Heart right ventricle (tissue), 16 donors: ENCODE data around the gene SNURF. TPM values are rescaled to one million over a fixed set of nuclear protein-coding genes. Genes with fewer than 3 reads are reported as not detected.
"Not testable (repeated sequence)": the region's sequence is repeated elsewhere in the genome, so short reads cannot be mapped to it uniquely, and the experiment has no call there.

Experiments
- ATAC-seq, 8 donors: fragments of 200-7000 bp; cut with Tn5 transposase; one replicate each; pipeline ENCODE4 v1.9.1; 2020; ENCODE audit warnings: mild to moderate bottlenecking in 8 of 8, moderate library complexity in 8 of 8, moderate number of reproducible peaks in 1 of 8
- DNase-seq, 2 donors: peaks; one replicate each; pipeline ENCODE4 v3.0.0-alpha.2; 2020
- H3K27ac ChIP-seq, 10 donors: fragments of 200-600 bp; sonication (generic) in 2 of 10; one replicate each; pipeline versions ENCODE4 v1.5.0 to v1.8.0; 2020 to 2022; ENCODE audit warnings: mild to moderate bottlenecking in 3 of 10
- H3K27me3 ChIP-seq, 7 donors: fragments of 200-600 bp; one replicate each; pipeline ENCODE4 v1.8.0; 2021 to 2022; ENCODE audit warnings: mild to moderate bottlenecking in 2 of 7
- H3K36me3 ChIP-seq, 9 donors: fragments of 200-600 bp; sonication (generic) in 1 of 9; one replicate each; pipeline versions ENCODE4 v1.5.0 to v1.8.0; 2020 to 2022; ENCODE audit warnings: mild to moderate bottlenecking in 2 of 9
- H3K4me1 ChIP-seq, 9 donors: fragments of 200-600 bp; sonication (generic) in 1 of 9; one replicate each; pipeline versions ENCODE4 v1.5.0 to v1.8.0; 2020 to 2022; ENCODE audit warnings: mild to moderate bottlenecking in 4 of 9
- H3K4me3 ChIP-seq, 10 donors: fragments of 200-600 bp; sonication (generic) in 2 of 10; one replicate each; pipeline versions ENCODE4 v1.5.0 to v1.8.0; 2020 to 2022; ENCODE audit warnings: mild to moderate bottlenecking in 7 of 10, moderate library complexity in 2 of 10
- H3K9me3 ChIP-seq, 11 donors: fragments of 200-600 bp in 10 of 11; sonication (generic) in 2 of 11; one replicate each; pipeline versions ENCODE4 v1.5.0 to v1.8.0; 2013 to 2022; ENCODE audit warnings: mild to moderate bottlenecking in 2 of 11, control low read depth in 1 of 11, moderate library complexity in 1 of 11
- CTCF ChIP-seq, 9 donors: fragments of 200-600 bp; sonication (generic) in 2 of 9; IDR thresholded peaks; one replicate each; pipeline versions ENCODE4 v1.5.0 to v1.8.0; 2021 to 2022; ENCODE audit warnings: antibody characterized with exemption in 9 of 9, mild to moderate bottlenecking in 5 of 9, moderate library complexity in 1 of 9
- WGBS, 2 donors: extraction: QIAGEN DNeasy Blood & Tissue Kit; methylation state at CpG; one replicate each; pipeline ENCODE4 v1.1.7; 2013; ENCODE audit warnings: inconsistent platforms in 1 of 2; 5-methylcytosine and 5-hydroxymethylcytosine counted together
- intact Hi-C, 10 donors: fragments of 100-400 bp; cut with DNase I; formaldehyde crosslinking; loops; one replicate each; pipeline versions ENCODE4 v1.11.1 to v1.14.2; 2022
- long read RNA-seq, 3 donors: library from polyadenylated mRNA; unstranded; transcript quantifications; one replicate each; pipeline ENCODE4 v2.0.0, GENCODE V29; 2020 to 2021
- polyA plus RNA-seq, 2 donors: library from polyadenylated mRNA; stranded (reverse); fragments of 200-250 nt; gene quantifications; one replicate each; pipeline ENCODE4 v1.2.3, GENCODE V29; 2013
- total RNA-seq, 10 donors: library from RNA; stranded (reverse); fragmentation: NEBNext Ultra II Directional in 3 of 10; extraction: Animal tissue kit (Norgen Biotek cat#: 25700) in 3 of 10; gene quantifications; one replicate each; pipeline versions ENCODE4 v1.2.1 to v1.2.4, GENCODE V29; 2021 to 2023
- donor health status: Arrhythmogenic right ventricular cardiomyopathy.
- donor health status: ischemic (EF 13 %, LVEDD 7.1; RV severe dilation, severe dysfunction).
- donor health status: healthy with polysubstance abuse.
- donor health status: DM: no; HTN: yes; CAD: no.
- donor health status: DM: no; HTN: no; CAD: no.
- donor health status: ischemic (EF 25% LVEDD 6.9; RV normal size, moderate dysfunction).
- donor health status: ischemic (EF 25% LVEDD 5.7; RV mildly dilated, moderate dysfunction).
- donor health status: healthy.
- donor health status: DM: yes; HTN: yes; CAD: no.
- donor health status: Ischemic cardiomyopathy.
- donor health status: ischemic (EF 35%, LVEDD 5.7; RV mildly dilated, moderate dysfunction).
- donor health status: nonischemic (EF 11% LVEDD 7.7; RV severe dilation, severe dysfunction).
- donor health status: DM: yes; HTN: yes; CAD: no.
- donor health status: PGD.
- donor health status: ischemic (EF 29% LVEDD 5.4; RV normal size, mild dysfunction).
- donor health status: nonischemic (EF 23%, LVEDD 6.1; RV moderate dilation, normal function).

Gene SNURF
- total RNA-seq (10 to 100 TPM; 25.9 to 76.6 (median 50.7) TPM), polyA plus RNA-seq (10 to 100 TPM; 11.7 to 18.9 TPM)
- long read RNA-seq, donor 1, partial matches to known transcripts: 0 of 5 reads
- long read RNA-seq, donor 1, other reads (novel, unspliced or antisense): 0 of 5 reads
- long read RNA-seq, donor 2, partial matches to known transcripts: 0 of 3 reads
- long read RNA-seq, donor 2, other reads (novel, unspliced or antisense): 0 of 3 reads
- long read RNA-seq, donor 3: 0 reads

GRCh38 chr15:24954783-24955530 lies at the start of gene SNURF, which contains the start of gene SNRPN:
Gene SNURF (plus strand): TSS chr15:24954987. CDS start chr15:24955049, 62 bp downstream.
Gene SNRPN (plus strand): TSS chr15:24954987. CDS start chr15:24974454, 19,467 bp downstream.
- Histone ChIP-seq H3K9me3 (peaks cover 0 to 21% (median 0%) of the 10 kb centered on the region in 11 donors), H3K36me3 (no peaks in the 10 kb centered on the region), H3K27me3 (no peaks in the 10 kb centered on the region), H3K27ac (peak within 1 kb of the TSS; percentile 84 to 95 (median 90)), H3K4me3 (peak within 1 kb of the TSS; percentile 33 to 86 (median 71)), H3K4me1 (peaks cover 0 to 5% (median 0%) of the 10 kb centered on the region in 9 donors)
- DNase-seq: peak; percentile 76 to 84
- TF ChIP-seq CTCF (IDR thresholded peaks at IDR 0.05): no peak
- intact Hi-C loops: loop anchor here in 2 of 10 donors (5.0 to 10.0 kb wide), 2 partner anchors 482 to 1130 kb away; partner anchors contain the start of gene UBE3A (in 1 of the 2)
- 45 to 48% methylated on average over 47 of the region's 47 CpGs for WGBS, 2 donors
- ATAC-seq: peak; percentile 73 to 85 (median 80)

- no peaks in the 10 kb centered on the region for H3K36me3 ChIP-seq
- no peaks in the 10 kb centered on the region for H3K4me1 ChIP-seq
- no peak overlapping the region for H3K27ac ChIP-seq
- 78 to 84% methylated on average over 8 of the region's 8 CpGs for WGBS, 2 donors
- TF ChIP-seq CTCF (IDR thresholded peaks at IDR 0.05): no peak
- H3K4me3 ChIP-seq: no peak overlapping the region
- no peaks in the 10 kb centered on the region for H3K27me3 ChIP-seq
- intact Hi-C loops: loop anchor here in 1 of 10 donors (10.0 kb wide), 1 partner anchor 58 kb away; no protein-coding TSS in a partner anchor
- H3K9me3 ChIP-seq: peaks cover 0 to 55% (median 0%) of the 10 kb centered on the region in 11 donors
- DNase-seq (no peak), ATAC-seq (no peak)
Observed at GRCh38 chr15:24916305-24917009, 38.3 kb upstream of the SNURF start.

GRCh38 chr15:24917431-24917830 lies 37.4 kb upstream of the SNURF start:
- H3K9me3 ChIP-seq: peaks cover 0 to 48% (median 0%) of the 10 kb centered on the region in 11 donors
- no peak for TF ChIP-seq CTCF (IDR thresholded peaks at IDR 0.05)
- H3K4me3 ChIP-seq: no peak overlapping the region
- no peaks in the 10 kb centered on the region for H3K27me3 ChIP-seq
- intact Hi-C loops: loop anchor here in 1 of 10 donors (10.0 kb wide), 1 partner anchor 57 kb away; no protein-coding TSS in a partner anchor
- H3K27ac ChIP-seq: no peak overlapping the region
- H3K36me3 ChIP-seq: no peaks in the 10 kb centered on the region
- ATAC-seq: no peak
- no peaks in the 10 kb centered on the region for H3K4me1 ChIP-seq
- no peak for DNase-seq
- WGBS, 2 donors: 90% methylated on average over 14 of the region's 14 CpGs

- Histone ChIP-seq H3K4me1 (no peaks in the 10 kb centered on the region), H3K27ac (no peak overlapping the region), H3K27me3 (no peaks in the 10 kb centered on the region), H3K36me3 (no peaks in the 10 kb centered on the region), H3K9me3 (peaks cover 0 to 38% (median 0%) of the 10 kb centered on the region in 11 donors), H3K4me3 (no peak overlapping the region)
- TF ChIP-seq CTCF (IDR thresholded peaks at IDR 0.05): no peak
- ATAC-seq (no peak), DNase-seq (no peak)
- intact Hi-C loops: loop anchor here in 1 of 10 donors (10.0 kb wide), 1 partner anchor 55 kb away; no protein-coding TSS in a partner anchor
- 74 to 88% methylated on average over 2 of the region's 2 CpGs for WGBS, 2 donors
Observed at GRCh38 chr15:24919446-24919845, 35.3 kb upstream of the SNURF start.

- H3K4me3 ChIP-seq, DNase-seq, H3K36me3 ChIP-seq, H3K27me3 ChIP-seq, H3K27ac ChIP-seq, ATAC-seq, H3K4me1 ChIP-seq, intact Hi-C loops: not testable (repeated sequence)
- WGBS, 2 donors: 88 to 93% methylated on average over 6 of the region's 6 CpGs
- peaks cover 0 to 14% (median 0%) of the 10 kb centered on the region in 11 donors for H3K9me3 ChIP-seq
Observed at GRCh38 chr15:24922781-24923180, 32.0 kb upstream of the SNURF start.
